ENCODE results near the gene HNRNPA1.
A peak's percentile ranks its signal among the peaks of the same experiment; 100 is the strongest.
"Not testable (repeated sequence)": the region's sequence is repeated elsewhere in the genome, so short reads cannot be mapped to it uniquely, and the experiment has no call there.

Gene HNRNPA1

DNA sequence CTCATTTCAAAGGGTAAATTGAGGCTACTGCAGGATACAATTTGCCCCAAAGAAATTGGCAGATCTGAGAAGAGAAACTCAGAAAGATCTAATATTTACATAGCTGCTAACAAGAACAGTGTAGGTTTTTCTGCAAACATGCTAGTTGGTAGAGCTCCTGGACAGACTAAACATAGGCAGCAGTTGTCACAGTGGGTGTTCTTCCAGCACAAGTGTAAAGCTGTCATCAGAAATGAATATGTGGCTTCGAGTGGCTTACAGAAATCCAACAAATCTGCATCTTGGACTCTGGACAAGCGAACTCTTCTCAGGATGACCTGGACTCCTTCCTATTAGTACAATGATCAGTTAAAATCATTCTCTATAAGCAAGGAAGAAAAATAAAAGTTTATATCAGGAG, 6.5 kb upstream of the HNRNPA1 start:
- no peak for DNase-seq (ENCODE audit: low read depth in 1 of 2, low spot score in 1 of 2)

DNA sequence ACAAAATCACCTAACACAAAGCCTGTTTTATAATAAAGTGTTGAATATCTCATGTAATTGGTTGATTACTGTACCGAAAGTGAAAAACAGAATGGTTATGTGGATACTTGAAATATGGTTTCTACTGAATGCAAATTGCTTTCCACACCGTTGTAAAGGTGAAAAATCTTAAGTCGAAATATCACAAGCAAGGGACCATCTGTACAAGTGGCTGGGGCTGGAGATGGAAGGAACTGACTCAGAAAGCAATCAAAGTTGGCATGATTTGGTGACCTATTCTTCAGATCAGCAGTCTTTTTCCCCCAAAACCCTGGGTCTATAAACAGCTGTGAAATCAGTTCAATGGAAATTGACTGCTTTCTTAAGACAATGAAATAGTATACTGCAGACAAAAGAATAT, 4.2 kb upstream of the HNRNPA1 start:
- no peak for DNase-seq (ENCODE audit: low read depth in 1 of 2, low spot score in 1 of 2)

DNA sequence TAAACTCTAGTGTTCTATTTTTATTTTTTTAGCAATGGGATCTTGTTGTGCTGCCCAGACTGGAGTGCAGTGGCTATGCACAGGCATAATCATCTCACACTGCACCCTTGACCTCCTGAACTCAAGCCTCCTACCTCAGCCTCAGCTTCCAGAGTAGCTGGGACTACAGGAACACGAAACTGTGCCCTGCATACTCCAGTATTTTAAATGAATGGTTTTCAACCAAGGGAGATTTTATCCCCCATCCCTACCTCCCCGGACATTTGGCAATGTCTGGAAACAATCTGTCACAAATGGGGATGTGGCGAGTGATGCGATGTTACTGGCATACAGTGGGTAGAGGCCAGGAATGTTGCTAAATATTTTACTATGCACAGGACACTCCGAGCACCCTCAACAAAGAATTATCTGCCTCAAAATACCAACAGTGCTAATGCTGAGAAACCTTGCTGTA, 2.7 kb upstream of the HNRNPA1 start:
- no peak for DNase-seq (ENCODE audit: low read depth in 1 of 2, low spot score in 1 of 2)

DNA sequence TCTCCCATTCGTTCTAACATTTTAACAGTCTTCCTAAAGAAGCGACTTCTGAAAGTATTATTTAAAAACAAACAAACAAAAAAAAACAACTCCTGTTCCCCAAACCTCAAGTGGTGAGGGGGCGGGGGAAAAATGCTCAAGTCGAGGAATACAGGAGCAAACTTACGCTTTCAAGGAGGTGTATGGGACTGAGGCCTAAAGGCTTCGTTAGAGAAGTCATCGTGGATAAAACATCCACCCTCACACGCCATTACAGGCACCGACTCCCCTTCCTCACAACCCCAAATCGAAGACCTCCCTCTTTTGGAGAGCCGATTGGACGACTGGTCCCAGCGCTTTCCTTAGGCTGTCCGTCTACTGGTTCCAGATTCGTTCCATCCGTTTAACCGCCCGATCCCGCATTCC, 1.3 kb upstream of the HNRNPA1 start:
- no peak for DNase-seq (ENCODE audit: low read depth in 1 of 2, low spot score in 1 of 2)

DNA sequence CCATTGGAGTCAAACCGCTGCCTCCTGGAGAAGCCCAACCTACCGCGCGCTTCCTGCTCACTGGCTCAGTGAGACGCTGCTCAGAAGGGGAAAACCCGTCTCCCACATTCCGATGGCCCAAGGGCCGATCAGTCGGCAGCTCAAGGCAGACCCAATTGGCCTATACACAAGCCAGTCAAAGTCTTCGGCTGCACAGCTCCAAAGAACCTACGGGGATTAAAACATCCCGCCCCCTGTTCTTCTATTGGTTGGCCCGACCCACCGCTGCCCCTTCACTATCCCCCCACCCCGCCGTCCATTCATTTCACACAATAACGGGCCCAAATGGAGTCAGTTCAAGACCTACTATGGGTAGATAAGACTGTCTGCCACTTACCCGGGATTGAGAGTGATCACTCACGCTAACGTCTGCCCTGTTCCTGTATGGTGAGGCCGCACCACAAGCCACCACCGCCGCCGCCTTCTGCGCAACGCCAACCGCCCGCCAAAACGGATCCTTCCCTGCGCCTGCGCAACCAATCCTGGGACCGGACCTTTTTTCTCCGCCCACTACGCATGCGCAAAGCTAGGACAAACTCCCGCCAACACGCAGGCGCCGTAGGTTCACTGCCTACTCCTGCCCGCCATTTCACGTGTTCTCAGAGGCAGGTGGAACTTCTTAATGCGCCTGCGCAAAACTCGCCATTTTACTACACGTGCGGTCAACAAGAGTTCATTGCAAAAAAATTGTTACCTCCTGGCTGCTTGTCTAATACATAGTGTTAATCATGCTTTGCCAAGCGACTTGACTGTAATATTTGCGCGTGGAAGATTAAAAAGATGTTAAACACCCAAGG, 676 bp upstream of the HNRNPA1 start, which contains the start of gene CBX5:
Gene CBX5, minus strand, starts transcription at position 491 of the 836 bp plus-strand sequence. CDS start 22,472 bp downstream, outside the sequence.
- DNase-seq (ENCODE audit: low read depth in 1 of 2, low spot score in 1 of 2) = peak; percentile 98 to 100

DNA sequence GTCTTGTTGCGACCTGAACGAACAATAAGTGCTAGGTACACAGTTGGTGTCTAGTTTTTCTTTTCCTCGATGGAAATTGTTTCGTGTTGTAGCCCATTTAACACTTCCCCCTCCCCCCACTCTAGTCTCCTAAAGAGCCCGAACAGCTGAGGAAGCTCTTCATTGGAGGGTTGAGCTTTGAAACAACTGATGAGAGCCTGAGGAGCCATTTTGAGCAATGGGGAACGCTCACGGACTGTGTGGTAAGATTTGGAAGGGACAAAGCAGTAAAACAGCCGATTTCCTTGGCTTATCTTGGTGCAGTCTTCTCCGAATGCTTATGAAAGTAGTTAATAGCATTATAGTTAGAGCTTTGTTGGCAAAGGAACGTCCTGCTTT, 724 bp downstream of the HNRNPA1 start:
- DNase-seq (ENCODE audit: low read depth in 1 of 2, low spot score in 1 of 2) = not testable (repeated sequence)

DNA sequence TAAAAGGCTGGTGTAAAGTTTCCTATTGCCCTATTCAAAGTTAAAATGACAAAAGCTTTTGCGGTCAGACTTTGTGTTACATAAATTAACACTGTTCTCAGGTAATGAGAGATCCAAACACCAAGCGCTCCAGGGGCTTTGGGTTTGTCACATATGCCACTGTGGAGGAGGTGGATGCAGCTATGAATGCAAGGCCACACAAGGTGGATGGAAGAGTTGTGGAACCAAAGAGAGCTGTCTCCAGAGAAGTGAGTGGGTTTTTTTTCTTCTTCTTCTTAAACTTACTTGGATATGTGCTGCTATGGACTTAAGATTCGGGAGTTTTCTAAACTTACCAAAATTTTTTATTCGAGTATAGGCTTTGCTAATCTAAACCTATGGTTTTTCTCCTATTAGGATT, 1.2 kb downstream of the HNRNPA1 start:
- DNase-seq (ENCODE audit: low read depth in 1 of 2, low spot score in 1 of 2) = not testable (repeated sequence)

DNA sequence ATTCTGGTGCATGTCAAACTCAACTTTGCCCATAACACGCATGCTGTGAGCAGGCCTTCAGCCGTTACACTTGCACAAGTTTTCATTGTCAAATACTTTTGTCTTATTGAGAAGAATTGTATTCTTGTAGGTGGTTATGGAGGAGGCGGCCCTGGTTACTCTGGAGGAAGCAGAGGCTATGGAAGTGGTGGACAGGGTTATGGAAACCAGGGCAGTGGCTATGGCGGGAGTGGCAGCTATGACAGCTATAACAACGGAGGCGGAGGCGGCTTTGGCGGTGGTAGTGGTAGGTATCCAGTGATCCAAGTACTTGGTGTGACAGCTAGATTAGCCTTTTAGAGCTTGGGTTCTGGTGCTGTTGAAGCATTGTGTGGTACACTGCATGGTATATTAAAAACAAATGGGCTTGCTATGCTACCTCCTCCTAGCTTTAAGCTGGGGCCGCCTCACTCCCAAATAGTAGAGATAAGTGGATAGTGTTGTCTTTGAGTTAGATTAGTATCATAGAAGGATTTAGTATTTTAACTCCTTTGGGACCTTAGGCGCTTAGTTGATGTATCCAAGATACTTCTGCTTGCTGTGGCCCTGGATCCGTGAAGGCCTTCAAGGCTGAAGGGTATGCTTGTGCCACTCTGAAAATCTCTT, 2.5 kb downstream of the HNRNPA1 start:
- no peak for DNase-seq (ENCODE audit: low read depth in 1 of 2, low spot score in 1 of 2)

DNA sequence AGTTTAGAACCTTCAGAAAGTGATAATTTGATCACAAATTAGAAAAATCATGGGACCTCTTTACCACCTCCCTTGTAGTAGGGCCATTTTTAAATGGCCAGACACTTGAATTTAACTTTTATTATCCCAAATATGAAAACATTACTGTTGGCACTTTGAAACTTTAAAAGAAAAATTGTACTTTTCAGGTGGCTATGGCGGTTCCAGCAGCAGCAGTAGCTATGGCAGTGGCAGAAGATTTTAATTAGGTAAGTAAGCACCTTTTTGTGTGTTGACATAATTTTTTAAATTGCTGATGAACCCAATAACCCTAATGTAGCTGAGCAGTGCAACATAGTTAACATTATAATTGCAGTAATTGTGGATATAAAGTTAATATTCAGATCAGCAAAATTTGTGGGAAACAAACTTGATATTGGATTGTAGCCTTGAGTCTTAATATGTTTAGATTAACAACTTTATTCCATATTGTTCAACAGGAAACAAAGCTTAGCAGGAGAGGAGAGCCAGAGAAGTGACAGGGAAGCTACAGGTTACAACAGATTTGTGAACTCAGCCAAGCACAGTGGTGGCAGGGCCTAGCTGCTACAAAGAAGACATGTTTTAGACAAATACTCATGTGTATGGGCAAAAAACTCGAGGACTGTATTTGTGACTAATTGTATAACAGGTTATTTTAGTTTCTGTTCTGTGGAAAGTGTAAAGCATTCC, 3.7 kb downstream of the HNRNPA1 start:
- not testable (repeated sequence) for DNase-seq (ENCODE audit: low read depth in 1 of 2, low spot score in 1 of 2)

DNA sequence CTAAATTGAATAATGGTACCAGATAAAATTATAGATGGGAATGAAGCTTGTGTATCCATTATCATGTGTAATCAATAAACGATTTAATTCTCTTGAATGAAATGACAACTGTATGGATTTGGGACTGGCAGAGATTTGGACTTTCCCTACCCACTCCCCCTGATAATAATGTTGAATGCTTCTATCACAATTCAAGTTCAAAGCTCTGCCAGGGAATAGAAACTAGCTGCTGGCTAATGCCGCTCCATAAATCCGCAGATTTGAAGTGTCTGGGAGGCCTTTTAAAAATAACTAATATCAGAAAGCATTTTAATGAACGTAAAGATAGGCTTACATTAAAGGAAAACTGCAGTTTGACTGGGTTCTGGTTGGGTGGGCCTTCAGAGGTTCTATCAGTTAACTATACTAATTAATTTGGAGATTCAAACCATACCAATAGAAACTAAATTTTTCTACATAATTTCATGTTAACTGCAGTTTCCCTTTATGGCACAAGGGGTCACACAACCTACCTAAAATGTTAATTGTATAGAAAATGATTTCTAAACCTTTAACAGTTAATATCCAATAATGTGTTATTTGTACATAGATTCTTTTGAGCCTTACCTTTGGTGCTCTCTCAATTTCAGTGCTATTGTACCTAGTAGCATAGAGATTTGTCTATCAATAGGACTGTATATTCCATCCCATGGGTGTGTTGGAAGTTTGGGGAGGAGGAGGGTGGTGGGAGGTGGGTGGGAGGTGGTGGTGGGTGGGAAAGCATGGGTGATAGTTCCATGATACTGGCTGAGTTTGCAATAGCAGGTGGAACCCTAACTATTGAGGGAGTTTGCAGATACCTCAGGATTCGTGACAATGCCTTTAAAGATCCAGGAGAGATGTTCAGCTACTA, 4.9 kb downstream of the HNRNPA1 start:
- no peak for DNase-seq (ENCODE audit: low read depth in 1 of 2, low spot score in 1 of 2)

DNA sequence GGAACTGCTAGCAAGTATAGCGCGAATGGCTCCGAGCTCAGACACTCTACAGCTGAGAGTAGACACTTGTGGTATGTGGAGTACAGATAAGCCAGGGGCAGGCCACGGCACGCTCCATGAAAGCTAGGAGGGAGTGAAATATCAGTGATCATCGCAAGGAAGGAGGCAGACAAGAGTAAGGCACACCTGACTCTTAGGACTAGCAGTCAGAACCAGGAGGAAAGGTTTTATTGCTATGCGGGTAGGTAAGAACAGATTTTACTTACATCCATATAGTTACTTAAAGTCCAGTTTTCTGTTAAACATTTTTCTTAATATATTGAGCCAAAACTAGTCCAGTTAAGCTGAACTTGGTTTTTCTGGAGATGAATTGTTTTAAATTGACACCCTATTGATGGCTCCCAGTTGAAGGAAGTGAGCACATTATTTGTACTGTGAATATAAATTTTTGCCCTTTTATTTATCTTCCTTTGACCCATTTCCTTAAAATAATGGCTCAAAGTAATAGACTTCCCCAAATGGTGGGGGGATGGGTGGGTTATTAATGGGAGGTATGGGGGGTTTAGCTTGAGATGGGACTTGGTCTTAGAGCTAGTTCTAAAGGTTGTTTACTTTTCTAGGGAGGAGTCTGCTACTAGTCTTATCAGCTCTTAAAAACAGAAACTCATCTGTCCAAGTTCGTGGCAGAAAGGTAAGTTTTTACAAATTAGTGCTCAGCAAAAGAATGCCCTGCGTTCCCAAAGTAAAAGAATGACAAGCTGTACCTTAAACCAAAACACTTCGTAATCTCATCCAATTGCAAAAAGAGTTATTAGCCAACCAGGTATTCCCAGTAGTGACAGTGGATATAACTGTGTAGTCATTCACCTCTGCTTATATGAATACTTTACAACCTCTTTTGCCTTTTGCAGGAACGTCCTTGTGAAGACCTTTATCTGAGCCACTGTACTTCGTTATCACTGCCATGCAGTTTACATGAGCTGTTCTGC, 5.8 kb downstream of the HNRNPA1 start:
- no peak for DNase-seq (ENCODE audit: low read depth in 1 of 2, low spot score in 1 of 2)

DNA sequence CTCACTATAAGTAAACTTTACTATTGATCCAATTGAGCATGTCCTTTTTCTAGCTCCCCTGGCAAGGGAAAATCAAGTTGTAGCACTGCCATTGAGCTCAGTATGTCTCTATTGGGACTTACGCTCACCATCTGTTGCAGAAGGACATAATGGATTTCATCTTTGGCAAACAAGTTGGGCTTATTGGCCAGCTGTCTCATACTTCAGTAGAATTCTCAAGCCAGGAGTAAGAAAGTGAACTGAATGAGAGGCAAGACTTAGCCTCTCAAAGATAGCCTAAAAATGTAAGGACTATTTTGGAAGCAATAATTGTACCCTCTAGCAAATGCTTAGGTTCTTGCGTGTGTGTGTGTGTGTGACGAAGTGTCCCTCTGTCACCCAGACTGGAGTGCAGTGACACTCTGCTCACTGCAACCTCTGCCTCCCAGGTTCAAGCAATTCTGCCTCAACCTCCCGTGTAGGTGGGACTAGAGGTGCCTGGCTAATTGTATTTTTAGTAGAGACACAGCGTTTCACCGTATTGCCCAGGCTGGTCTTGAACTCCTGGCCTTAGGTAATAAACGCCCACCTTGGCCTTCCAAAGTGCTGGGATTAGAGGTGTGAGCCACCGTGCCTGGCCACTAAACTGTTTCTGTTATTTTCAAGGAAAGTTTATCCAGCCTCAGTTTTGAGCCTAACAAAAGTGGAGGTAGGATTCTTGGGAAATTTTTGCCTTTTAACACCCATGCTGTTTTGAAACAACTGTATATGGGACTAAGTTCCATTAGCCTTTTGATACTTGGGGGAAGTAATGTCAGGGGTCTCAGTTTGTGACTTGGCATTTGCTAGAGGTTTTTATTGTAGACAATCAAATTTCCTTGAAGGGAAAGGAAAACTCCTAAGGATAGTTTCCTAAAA, 7.0 kb downstream of the HNRNPA1 start:
- DNase-seq (ENCODE audit: low read depth in 1 of 2, low spot score in 1 of 2) = peak in 1 of 2 donors; percentile 24

DNA sequence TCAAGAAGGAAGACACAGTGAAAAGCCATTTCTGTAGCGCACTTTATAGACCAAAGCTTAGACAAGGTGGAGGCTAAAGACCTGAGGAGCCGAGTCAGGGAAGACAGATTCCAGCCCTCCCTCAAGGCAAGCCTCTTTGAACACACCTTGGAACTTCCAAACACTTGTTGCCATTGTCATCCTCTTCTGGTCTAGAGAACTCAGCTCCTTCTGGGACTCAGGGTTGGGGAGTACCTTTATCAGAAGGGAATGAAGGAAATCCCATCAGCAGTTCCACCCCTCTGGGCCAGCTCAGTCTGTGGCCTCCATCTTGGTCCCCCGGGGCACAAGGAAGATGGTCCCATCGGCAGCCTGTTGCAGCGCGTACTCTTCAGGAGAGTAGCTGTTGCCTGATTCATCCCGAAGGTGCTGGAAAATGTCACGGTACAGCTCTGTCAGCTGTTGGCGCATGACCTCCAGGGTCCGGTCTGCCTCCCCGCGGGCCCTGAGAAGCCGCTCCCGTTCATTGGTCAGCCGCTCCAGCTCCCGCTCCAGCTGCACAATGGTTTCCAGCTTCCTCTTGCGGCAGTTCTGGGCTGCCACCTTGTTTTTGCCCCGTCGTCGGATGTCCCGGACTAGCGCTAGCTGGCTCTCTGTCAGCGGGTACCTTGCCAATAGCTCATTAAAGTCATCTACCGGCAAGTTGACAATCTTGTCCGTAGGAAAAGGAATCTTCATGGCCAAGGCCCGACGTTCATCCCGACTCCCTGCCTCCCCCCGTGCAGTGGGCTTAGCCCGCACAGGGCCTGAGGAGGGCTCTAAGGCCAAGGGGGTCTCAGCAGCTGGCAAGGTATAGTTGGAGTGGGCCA, 11.8 kb downstream of the HNRNPA1 start:
- no peak for DNase-seq (ENCODE audit: low read depth in 1 of 2, low spot score in 1 of 2)

DNA sequence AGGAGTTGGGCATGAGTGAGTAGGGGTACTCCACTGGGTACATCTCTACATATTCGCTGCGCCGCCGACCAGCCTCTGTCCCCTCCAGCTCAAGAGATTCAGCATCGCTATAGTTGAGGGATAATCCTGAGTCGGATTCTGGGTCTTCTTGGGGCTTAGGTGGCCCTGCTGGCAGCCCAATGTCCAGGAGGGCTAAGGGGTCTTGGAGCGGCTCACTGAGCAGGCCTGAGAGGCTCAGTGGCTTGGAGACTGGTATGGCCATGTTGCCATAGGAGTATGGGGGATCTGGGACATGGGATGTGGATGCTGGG, 12.4 kb downstream of the HNRNPA1 start:
- no peak for DNase-seq (ENCODE audit: low read depth in 1 of 2, low spot score in 1 of 2)

DNA sequence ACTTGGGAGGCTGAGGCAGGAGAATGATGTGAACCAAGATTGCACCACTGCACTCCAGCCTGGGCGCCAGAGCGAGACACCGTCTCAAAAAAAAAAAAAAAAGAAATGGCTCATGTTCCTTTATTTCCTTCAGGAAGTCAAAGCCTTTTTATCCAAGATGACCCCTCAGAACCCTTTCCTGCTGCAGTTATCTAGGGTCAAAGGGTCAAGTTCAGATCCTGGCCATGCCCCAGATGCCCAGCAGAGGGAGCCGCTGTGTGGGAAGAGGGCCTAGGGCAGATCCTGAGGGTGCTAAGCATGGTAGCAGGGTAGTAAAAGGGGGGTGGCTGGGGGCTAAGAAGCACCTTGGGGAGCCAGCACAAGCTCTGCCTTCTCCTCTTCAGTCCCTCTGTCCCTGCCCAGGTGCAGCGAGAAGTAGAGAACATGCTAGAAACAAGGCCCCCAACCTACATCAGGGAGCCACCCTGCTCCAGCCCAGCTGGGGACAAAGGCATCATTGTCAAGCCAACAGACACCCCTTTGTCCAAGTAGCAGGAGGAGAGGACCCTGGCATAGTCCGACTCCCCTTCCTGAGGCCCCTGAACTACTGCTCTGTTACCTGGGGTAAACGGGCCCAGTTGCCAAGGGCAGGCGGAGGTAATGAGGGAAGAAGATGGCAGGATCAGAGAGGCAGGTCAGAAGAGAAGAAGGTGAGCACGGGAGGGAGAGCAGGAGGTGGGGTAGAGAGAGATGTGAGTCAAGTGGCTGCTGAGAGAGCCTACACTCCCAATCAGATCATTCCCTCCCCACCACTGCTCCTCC, 13.8 kb downstream of the HNRNPA1 start:
- peak; percentile 32 to 37 for DNase-seq (ENCODE audit: low read depth in 1 of 2, low spot score in 1 of 2)

DNA sequence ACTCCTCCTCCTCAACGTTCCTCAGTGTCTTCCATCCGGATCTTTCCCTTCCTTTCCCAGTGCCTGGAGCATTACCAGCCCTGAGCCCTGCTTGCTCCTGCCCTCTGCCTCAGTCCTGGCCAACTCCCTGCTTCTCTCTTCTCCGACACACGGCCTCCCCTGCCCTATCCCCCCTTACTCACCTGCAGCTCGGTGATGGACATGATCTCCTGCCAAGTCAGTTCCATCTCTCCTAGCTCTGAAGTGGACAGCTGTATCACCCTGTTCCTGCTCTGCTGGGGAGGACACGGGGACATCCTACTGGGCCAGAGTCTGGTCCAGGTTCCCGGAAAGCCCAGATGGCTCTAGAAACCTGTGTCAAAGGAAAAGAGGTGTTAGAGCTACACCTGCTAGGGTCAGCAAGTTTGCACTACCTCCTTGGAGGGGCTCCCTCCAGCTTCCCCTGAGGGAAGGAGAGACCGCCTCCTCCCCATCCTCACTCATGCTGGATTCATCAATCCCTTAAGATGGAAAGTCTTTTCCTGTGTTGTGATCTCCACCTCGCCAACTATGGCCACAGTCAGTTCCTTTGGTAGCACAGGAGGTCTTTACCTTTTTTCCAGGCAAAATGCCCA, 14.5 kb downstream of the HNRNPA1 start:
- no peak for DNase-seq (ENCODE audit: low read depth in 1 of 2, low spot score in 1 of 2)

Measured in activated CD4-positive, alpha-beta T cell treated with anti-CD3 and anti-CD28 coated beads, Interleukin-2, amount 50 U/mL, for 24 hours (primary cell).